KMS-11 (cell line): ENCODE data around the gene SLC9A9.

Experiments
- H2AFZ ChIP-seq: fragments of 200-600 bp; sonication (generic); 2 replicates; pipeline ENCODE4 v1.6.1; 2016; ENCODE audit warnings: antibody characterized with exemption, mixed run types, low read depth
- H3K27ac ChIP-seq: fragments of 200-600 bp; sonication (generic); 2 replicates; pipeline ENCODE4 v1.6.1; 2016; ENCODE audit warnings: mild to moderate bottlenecking, mixed run types
- H3K27me3 ChIP-seq: fragments of 200-600 bp; sonication (generic); 2 replicates; pipeline ENCODE4 v1.6.1; 2017; ENCODE audit warnings: mild to moderate bottlenecking, low read depth, mixed run types, moderate library complexity; ENCODE audit not compliant: insufficient read depth
- H3K36me3 ChIP-seq: fragments of 200-600 bp; sonication (generic); 2 replicates; pipeline ENCODE4 v1.6.1; 2017; ENCODE audit warnings: mild to moderate bottlenecking, mixed run types; ENCODE audit not compliant: insufficient read depth
- H3K4me1 ChIP-seq: fragments of 200-600 bp; sonication (generic); 2 replicates; pipeline ENCODE4 v1.6.1; 2016; ENCODE audit warnings: mild to moderate bottlenecking, low read depth, mixed run types; ENCODE audit not compliant: poor library complexity, severe bottlenecking
- H3K4me2 ChIP-seq: fragments of 200-600 bp; sonication (generic); 2 replicates; pipeline ENCODE4 v1.7.0; 2016; ENCODE audit warnings: mild to moderate bottlenecking, mixed run types
- H3K4me3 ChIP-seq: fragments of 200-600 bp; sonication (generic); IDR thresholded peaks from 2 replicates; pipeline ENCODE4 v1.6.1; 2017; ENCODE audit warnings: low read depth, low read length, mixed read lengths; ENCODE audit not compliant: insufficient read depth
- H3K79me2 ChIP-seq: fragments of 200-600 bp; sonication (generic); 2 replicates; pipeline ENCODE4 v1.6.1; 2016; ENCODE audit warnings: low read depth, mixed run types; ENCODE audit not compliant: insufficient read depth
- H3K9ac ChIP-seq: fragments of 200-600 bp; sonication (generic); 2 replicates; pipeline ENCODE4 v1.6.1; 2016; ENCODE audit warnings: mild to moderate bottlenecking, mixed run types
- H4K20me1 ChIP-seq: fragments of 200-600 bp; sonication (generic); 2 replicates; pipeline ENCODE4 v1.6.1; 2016; ENCODE audit warnings: mild to moderate bottlenecking, mixed run types; ENCODE audit not compliant: insufficient read depth
- TF ChIP-seq, protein P1 (sequence below): fragments of 200-600 bp; sonication (generic); conservative IDR thresholded peaks from 2 replicates; pipeline ENCODE4 v1.6.1; 2017; ENCODE audit warnings: low read depth, mild to moderate bottlenecking, antibody characterized with exemption, low read length, moderate library complexity, mixed read lengths

Gene SLC9A9

DNA sequence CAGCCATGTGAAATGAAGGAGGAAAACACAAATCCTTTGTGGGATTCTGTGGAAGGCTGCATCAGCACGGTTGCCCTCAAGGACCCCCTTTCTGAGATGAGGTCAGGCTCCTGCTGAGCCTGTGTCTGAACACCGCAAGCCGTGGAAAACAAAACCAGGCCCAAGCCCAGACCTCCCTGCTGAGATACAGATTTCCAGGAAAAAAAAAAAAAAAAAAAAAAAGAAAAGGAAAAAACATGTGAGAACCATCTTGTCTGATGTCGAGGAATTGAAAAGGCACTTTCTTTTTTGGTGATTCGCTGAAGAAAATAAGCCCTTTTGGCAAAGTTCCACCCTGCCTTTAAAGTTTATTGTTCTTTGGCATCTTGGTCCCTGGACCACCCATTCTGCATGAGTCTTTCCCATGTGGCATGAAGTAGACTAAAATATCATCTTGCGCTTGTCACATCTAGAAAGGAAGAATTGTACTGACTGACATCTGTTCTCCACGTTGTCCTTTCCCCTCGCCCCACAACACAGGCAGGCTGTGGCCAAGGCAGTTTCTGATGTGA lies 611.1 kb downstream of the SLC9A9 start:
- Histone ChIP-seq H3K27ac (no peak overlapping the region), H3K4me2 (no peak overlapping the region), H3K4me1 (peaks cover under 1% of the 10 kb centered on the region), H2AFZ (no peak overlapping the region), H3K27me3 (no peaks in the 10 kb centered on the region), H3K9ac (no peak overlapping the region), H3K4me3 (no peak overlapping the region), H4K20me1 (no peaks in the 10 kb centered on the region), H3K36me3 (no peaks in the 10 kb centered on the region), H3K79me2 (no peaks in the 10 kb centered on the region)
- TF ChIP-seq, protein P1, sequence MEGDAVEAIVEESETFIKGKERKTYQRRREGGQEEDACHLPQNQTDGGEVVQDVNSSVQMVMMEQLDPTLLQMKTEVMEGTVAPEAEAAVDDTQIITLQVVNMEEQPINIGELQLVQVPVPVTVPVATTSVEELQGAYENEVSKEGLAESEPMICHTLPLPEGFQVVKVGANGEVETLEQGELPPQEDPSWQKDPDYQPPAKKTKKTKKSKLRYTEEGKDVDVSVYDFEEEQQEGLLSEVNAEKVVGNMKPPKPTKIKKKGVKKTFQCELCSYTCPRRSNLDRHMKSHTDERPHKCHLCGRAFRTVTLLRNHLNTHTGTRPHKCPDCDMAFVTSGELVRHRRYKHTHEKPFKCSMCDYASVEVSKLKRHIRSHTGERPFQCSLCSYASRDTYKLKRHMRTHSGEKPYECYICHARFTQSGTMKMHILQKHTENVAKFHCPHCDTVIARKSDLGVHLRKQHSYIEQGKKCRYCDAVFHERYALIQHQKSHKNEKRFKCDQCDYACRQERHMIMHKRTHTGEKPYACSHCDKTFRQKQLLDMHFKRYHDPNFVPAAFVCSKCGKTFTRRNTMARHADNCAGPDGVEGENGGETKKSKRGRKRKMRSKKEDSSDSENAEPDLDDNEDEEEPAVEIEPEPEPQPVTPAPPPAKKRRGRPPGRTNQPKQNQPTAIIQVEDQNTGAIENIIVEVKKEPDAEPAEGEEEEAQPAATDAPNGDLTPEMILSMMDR: no peak

DNA sequence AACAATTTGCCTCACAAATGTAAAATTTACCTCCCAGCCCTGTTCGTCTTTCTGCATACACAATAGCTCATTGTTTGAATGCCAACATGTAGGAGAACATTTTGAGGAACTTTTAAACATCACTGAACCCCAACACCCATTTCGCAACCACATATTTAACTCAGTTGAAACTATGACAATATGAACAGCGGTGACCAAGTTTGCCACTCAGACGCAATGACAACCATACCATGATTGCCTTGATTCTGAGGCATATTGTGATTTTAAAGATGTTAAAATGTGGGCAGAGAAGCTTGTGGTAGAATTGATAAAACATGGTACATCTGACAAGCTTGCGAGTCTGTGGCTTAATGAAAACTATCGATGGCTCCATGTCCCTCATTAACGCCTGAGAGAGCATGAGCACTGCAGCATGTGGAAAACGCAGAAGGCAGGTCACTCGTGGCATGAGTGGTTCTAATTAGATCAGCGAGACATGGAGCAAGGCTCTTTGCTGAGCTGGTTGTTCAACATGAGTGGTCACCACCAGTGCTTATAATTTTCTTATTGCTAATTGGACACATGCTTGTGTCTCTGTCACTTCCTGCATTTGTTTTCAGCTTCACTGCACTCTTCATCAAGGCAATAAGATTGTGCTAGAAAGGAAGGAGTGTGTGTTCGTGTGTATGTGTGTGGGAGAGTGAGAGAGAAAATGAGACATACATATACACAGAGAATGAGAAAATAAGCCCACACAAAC lies 611.9 kb downstream of the SLC9A9 start:
- Histone ChIP-seq H3K36me3 (no peaks in the 10 kb centered on the region), H3K4me2 (no peak overlapping the region), H3K4me3 (no peak overlapping the region), H3K4me1 (peaks cover 8% of the 10 kb centered on the region), H4K20me1 (no peaks in the 10 kb centered on the region), H3K9ac (no peak overlapping the region), H3K79me2 (no peaks in the 10 kb centered on the region), H3K27ac (no peak overlapping the region), H2AFZ (no peak overlapping the region), H3K27me3 (no peaks in the 10 kb centered on the region)
- TF ChIP-seq, protein P1: no peak

DNA sequence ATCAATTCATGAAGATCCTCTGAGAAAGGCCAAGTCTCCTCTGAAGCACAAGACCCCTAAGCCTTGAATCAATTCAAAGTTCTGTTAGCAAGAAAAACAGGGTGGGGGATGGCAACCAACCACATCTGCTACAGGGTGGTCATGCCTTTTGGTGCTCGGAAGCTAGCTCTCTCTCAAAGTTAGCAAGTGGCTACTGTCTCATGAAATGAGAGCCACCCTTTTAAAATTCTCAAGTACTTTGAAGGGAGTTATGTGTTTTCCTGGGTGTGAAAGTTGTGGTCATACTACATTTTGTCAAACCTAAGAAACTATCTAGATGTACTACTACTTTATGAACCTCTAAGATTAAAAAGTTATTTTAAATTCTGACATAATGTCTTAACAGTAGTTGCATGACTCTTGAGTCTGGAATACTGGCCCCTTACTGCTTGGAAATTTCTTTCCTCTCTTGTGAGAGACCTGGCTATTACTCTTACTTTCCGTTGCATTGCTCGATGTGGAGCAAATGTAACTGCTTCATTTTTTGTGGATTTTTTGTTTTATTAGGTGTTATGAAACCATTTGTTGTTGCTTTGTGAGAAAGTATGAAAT lies 612.6 kb downstream of the SLC9A9 start:
- Histone ChIP-seq H2AFZ (no peak overlapping the region), H3K79me2 (no peaks in the 10 kb centered on the region), H3K4me3 (no peak overlapping the region), H3K4me1 (peaks cover 15% of the 10 kb centered on the region), H3K27ac (no peak overlapping the region), H3K4me2 (no peak overlapping the region), H4K20me1 (no peaks in the 10 kb centered on the region), H3K9ac (no peak overlapping the region), H3K27me3 (no peaks in the 10 kb centered on the region), H3K36me3 (no peaks in the 10 kb centered on the region)
- TF ChIP-seq, protein P1: no peak

DNA sequence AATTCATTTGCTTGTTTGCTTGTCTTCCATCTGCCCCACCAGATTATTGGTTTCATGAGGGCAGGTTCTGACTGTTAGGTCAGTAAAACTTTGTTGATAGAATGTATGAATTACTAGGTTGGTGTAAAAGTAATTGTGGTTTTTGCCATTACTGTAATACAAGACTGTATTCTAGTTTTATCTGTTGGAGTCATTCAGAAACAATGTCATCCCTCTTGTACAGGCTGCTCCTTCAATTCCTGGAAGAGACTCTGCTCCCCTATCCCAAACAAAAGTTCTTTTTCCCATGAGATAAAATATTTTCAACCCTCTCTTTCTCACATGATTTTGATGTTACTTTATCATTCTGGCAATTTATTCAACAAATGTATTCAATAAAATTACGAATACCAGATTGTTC lies 613.7 kb downstream of the SLC9A9 start:
- no peak overlapping the region for H2AFZ ChIP-seq
- H3K9ac ChIP-seq: no peak overlapping the region
- no peaks in the 10 kb centered on the region for H3K79me2 ChIP-seq
- H3K27ac ChIP-seq: no peak overlapping the region
- H3K4me1 ChIP-seq: peaks cover 24% of the 10 kb centered on the region
- no peak overlapping the region for H3K4me3 ChIP-seq
- no peak overlapping the region for H3K4me2 ChIP-seq
- H3K36me3 ChIP-seq: no peaks in the 10 kb centered on the region
- no peaks in the 10 kb centered on the region for H3K27me3 ChIP-seq
- H4K20me1 ChIP-seq: no peaks in the 10 kb centered on the region
- TF ChIP-seq, protein P1: no peak
